Measurements from ENCODE around the gene ELFN2. TPM values are rescaled to one million over a fixed set of nuclear protein-coding genes. Genes with fewer than 3 reads are reported as not detected.

Gene ELFN2
- total RNA-seq, 1 donor from 2014 or later: 4.6 TPM

DNA sequence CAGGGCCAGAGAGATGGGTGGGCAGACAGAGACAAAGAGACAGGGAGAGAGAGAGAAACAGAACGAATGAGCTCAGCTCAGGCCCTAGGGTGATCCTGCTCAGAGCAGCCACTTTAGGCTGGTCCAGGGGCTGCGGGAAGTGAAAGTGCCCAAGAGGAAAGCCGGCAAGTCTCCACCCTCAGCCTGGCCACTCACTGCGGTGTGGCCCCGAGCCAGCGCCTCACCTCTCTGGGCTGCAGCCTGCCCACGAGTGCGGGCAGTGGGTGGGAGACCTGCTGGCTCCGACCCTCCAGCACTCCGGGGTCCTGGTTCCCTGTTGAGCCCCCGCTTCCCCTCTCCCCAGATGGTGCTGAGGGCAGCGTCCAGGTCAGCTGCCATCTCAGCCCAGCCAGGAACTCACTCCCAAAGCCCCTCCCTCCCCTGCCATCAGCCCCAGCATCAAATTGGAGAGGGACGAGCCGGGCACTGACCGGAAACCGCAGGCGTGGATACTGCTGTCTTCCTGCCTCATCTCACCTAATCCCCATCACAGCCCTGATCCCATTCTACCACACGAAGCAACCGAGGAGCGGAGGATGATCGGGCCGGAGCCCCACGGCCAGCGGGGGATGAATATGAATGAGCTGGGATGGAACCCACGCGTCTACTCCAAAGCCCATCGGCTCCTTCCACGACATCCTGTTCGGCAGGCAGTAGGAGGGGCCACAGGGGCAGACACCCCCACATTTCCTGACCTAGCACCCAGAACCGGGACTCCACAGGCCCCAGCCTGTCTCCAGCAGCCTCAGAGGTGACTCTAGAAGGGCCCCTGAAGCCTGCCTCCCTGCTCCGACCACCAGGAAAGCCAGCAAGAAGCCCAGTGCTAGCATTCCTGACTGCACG lies 16.9 kb downstream of the ELFN2 start:
- TF ChIP-seq, protein P1, sequence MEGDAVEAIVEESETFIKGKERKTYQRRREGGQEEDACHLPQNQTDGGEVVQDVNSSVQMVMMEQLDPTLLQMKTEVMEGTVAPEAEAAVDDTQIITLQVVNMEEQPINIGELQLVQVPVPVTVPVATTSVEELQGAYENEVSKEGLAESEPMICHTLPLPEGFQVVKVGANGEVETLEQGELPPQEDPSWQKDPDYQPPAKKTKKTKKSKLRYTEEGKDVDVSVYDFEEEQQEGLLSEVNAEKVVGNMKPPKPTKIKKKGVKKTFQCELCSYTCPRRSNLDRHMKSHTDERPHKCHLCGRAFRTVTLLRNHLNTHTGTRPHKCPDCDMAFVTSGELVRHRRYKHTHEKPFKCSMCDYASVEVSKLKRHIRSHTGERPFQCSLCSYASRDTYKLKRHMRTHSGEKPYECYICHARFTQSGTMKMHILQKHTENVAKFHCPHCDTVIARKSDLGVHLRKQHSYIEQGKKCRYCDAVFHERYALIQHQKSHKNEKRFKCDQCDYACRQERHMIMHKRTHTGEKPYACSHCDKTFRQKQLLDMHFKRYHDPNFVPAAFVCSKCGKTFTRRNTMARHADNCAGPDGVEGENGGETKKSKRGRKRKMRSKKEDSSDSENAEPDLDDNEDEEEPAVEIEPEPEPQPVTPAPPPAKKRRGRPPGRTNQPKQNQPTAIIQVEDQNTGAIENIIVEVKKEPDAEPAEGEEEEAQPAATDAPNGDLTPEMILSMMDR (conservative IDR thresholded peaks at IDR 0.05; ENCODE audit: low read depth, low read length): no peak
- H3K4me3 ChIP-seq (ENCODE audit: low read depth, low read length): no peak overlapping the region
- DNase-seq (ENCODE audit: low read depth): no peak

DNA sequence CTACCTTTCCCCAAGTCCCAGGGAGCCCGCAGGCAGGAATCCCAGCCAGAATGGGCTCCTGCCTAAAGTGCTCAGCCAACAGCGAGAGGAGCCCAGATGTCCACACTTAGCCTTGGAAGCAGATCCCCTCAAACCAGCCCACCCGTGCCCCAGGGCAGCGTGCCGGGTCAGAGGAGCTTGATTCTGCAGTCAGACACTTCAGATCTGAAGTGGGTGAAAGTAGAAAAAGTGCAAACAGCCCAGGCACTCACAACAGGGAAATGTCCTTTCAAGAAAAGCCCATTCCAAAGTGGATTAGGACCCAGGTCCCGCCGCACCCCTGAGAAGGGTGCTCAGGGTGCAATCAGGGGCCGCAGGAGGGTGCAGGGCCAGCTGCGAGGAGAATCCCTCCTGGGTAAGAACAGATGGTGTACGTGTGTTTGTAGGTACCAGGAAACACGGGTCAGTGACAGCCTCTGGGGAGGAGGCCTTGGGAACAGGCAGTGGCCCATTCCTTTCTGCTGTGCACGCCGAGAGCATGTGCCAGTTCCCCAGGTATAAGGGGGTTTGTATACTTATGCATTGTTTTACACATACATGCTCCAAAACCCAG lies 17.7 kb downstream of the ELFN2 start:
- TF ChIP-seq, protein P1 (conservative IDR thresholded peaks at IDR 0.05; ENCODE audit: low read depth, low read length): no peak
- no peak overlapping the region for H3K4me3 ChIP-seq (ENCODE audit: low read depth, low read length)
- no peak for DNase-seq (ENCODE audit: low read depth)

DNA sequence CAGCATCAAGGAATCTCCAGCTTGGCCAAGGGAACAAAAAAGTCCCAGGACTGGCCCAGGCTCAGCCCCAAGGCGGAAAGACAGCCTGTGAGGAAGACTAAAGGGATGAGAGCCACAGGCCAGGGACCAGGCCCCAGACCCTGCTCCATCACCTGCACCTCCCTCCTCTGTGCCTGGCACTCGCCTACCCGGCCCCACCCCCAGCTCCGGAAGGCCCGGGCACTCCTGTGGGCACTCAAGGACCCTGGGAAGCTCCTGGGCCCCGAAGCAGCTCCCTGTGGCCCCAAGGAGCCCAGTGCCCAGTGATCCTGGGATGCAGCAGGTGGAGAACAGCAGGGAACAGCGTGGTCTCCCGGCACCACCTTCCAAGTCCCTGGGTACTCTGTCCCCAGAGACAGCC lies 18.2 kb downstream of the ELFN2 start:
- TF ChIP-seq, protein P1 (conservative IDR thresholded peaks at IDR 0.05; ENCODE audit: low read depth, low read length): no peak
- no peak overlapping the region for H3K4me3 ChIP-seq (ENCODE audit: low read depth, low read length)
- DNase-seq (ENCODE audit: low read depth): no peak

DNA sequence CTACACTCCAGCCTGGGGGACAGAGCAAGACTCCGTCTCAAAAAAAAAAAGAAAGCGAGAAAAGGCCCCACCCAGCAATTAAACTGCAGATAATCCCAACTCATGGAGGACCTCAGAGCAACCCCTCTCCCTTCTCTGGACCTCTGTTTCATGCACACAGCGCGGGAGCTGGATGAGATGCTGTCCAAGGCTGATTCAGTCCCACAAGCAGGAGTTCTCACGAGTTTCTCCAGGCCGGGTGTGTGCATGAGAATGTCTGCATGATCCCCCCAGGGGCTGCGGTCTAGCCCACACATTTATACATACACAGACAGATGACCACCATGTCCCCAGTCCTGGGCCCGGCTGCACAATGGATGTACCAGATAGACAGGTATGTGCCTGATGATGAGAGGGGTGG lies 19.4 kb downstream of the ELFN2 start:
- no peak overlapping the region for H3K4me3 ChIP-seq (ENCODE audit: low read depth, low read length)
- DNase-seq (ENCODE audit: low read depth): no peak
- TF ChIP-seq, protein P1 (conservative IDR thresholded peaks at IDR 0.05; ENCODE audit: low read depth, low read length): no peak

DNA sequence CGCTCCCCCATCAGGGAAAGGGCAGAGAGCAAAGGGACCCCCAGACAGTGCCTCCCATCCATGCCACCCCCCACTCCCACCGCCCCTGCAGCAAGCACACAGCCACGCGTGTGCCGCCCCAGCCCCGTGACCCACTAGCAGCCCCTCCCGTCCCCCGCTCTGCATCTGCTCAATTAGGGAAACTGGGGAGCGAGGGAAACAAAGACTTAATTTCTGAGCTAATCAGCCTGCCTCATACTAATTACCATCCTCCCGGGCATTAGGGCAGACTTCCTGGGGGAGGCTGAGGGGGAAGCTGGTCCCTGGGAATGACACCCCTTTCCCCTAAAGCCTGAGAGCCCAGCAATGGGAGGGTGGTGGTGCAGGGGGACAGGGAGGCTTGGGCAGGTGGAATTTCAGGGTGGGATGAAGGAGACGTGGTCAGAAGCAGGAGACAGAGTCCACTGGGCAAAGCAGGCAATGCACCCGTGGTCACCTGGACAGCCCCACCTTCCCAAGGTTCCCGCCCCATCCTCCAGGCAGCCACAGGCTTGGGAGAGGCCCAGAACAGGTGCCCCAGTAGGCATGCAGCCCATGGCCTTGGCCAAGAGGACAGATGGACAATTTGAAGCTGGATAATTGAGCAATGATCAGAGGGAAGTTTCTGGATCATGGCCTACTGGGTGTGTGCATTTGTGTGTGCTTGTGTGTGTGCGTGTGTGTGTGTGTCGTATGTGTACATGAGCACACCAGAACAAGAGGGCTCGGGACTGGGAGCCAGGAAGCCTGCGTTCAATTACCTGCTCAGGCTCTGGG lies 20.6 kb downstream of the ELFN2 start:
- TF ChIP-seq, protein P1 (conservative IDR thresholded peaks at IDR 0.05; ENCODE audit: low read depth, low read length): no peak
- DNase-seq (ENCODE audit: low read depth): no peak

DNA sequence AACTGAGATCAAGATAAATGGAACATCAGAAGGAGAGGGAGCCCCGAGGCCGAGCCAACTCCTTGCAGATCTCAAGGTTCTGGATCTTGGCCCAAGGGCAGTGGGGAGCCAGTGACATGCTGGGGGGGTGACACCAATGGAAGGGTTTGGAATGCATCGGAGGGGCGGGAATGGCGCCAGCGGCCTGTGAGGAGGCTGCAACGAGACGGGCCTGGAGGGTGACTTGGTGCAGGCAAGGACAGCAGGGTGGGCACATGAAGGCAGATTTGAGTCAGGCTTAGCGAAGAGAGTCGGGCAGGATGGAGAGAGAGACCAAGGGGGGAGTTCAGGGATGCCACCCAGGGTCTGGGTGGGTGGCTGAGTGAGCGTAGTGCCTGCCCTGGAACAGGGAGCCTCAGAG lies 23.2 kb downstream of the ELFN2 start:
- DNase-seq (ENCODE audit: low read depth): no peak
- TF ChIP-seq, protein P1 (conservative IDR thresholded peaks at IDR 0.05; ENCODE audit: low read depth, low read length): no peak
- no peak overlapping the region for H3K4me3 ChIP-seq (ENCODE audit: low read depth, low read length)

More for the DNA sequence above, 20.6 kb downstream of the ELFN2 start:
- no peak overlapping the region for H3K4me3 ChIP-seq (ENCODE audit: low read depth, low read length)

All from epithelial cell of proximal tubule (primary cell).